Gastroesophageal sphincter (tissue), 3 donors: Measurements from ENCODE around the gene SEC31B.

Experiments
- EP300 ChIP-seq: sonication (generic); formaldehyde crosslinking; IDR thresholded peaks from one replicate; pipeline ENCODE4 v1.6.1; 2017; ENCODE audit warnings: antibody characterized with exemption, mild to moderate bottlenecking
- POLR2A ChIP-seq, 2 donors: fragments of 450-650 bp; IDR thresholded peaks; one replicate each; pipeline ENCODE4 v1.6.1; 2017; ENCODE audit warnings: antibody characterized with exemption in 2 of 2, mild to moderate bottlenecking in 2 of 2, moderate library complexity in 1 of 2
- POLR2AphosphoS5 ChIP-seq: sonication (generic); formaldehyde crosslinking; IDR thresholded peaks from one replicate; pipeline ENCODE4 v1.6.1; 2017; ENCODE audit warnings: antibody characterized with exemption
- TF ChIP-seq, protein P1 (sequence below), 4 experiments: fragments of 200-600 bp in 2 of 4; fragments of 450-650 bp in 2 of 4; sonication (generic) in 1 of 4; IDR thresholded peaks; one replicate each; pipeline ENCODE4 v1.5.1; 2017 to 2019; ENCODE audit warnings: antibody characterized with exemption in 4 of 4, mild to moderate bottlenecking in 2 of 4, moderate library complexity in 2 of 4

GRCh38 chr10:100438674-100439315, 80.9 kb downstream of the SEC31B start:
- TF ChIP-seq POLR2AphosphoS5 (no peak), POLR2A (IDR thresholded peaks at IDR 0.05) (no peak), EP300 (no peak)
- TF ChIP-seq, protein P1, sequence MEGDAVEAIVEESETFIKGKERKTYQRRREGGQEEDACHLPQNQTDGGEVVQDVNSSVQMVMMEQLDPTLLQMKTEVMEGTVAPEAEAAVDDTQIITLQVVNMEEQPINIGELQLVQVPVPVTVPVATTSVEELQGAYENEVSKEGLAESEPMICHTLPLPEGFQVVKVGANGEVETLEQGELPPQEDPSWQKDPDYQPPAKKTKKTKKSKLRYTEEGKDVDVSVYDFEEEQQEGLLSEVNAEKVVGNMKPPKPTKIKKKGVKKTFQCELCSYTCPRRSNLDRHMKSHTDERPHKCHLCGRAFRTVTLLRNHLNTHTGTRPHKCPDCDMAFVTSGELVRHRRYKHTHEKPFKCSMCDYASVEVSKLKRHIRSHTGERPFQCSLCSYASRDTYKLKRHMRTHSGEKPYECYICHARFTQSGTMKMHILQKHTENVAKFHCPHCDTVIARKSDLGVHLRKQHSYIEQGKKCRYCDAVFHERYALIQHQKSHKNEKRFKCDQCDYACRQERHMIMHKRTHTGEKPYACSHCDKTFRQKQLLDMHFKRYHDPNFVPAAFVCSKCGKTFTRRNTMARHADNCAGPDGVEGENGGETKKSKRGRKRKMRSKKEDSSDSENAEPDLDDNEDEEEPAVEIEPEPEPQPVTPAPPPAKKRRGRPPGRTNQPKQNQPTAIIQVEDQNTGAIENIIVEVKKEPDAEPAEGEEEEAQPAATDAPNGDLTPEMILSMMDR (IDR thresholded peaks at IDR 0.05) = no peak
